Naive B cell (primary cell): ENCODE measurements around the gene RAB31. TPM values are rescaled to one million over a fixed set of nuclear protein-coding genes. Genes with fewer than 3 reads are reported as not detected.

Experiments
- polyA plus RNA-seq, 6 donors: library from polyadenylated mRNA; unstranded; fragments of 300-500 nt; fragmentation: Illumina TruSeq; gene quantifications; one replicate each; pipeline ENCODE4 v1.2.3, GENCODE V29; 2021; ENCODE audit warnings: low read depth in 6 of 6

The RAB31 gene
- polyA plus RNA-seq, 6 donors from 2014 or later = 20.7 to 66.5 (median 38.6) TPM

Other genes with a start within 250 kb of the RAB31 start
- 10 to 100 TPM; 31.0 to 49.2 (median 41.7) TPM for gene RALBP1, start 232.8 kb upstream of the RAB31 start, polyA plus RNA-seq
- 10 to 100 TPM in 4 of 6 donors, 1 to 10 TPM in 2; 8.9 to 21.1 (median 12.8) TPM for gene PPP4R1, start 93.7 kb upstream of the RAB31 start, polyA plus RNA-seq
- under 1 TPM in 2 of 6 donors, not detected in 4; 0.19 to 0.20 TPM for gene TXNDC2, start 177.7 kb downstream of the RAB31 start, polyA plus RNA-seq
- gene VAPA, start 205.7 kb downstream of the RAB31 start, polyA plus RNA-seq = 100 to 1,000 TPM; 240 to 309 (median 258) TPM